Trophoblast cell (in vitro differentiated cells and primary cell): Measurements from ENCODE around the gene FAM3A. TPM values are rescaled to one million over a fixed set of nuclear protein-coding genes. Genes with fewer than 3 reads are reported as not detected.
"Not testable (repeated sequence)": the region's sequence is repeated elsewhere in the genome, so short reads cannot be mapped to it uniquely, and the experiment has no call there.

Experiments used
- DNase-seq, 2 donors: peaks; one replicate each; pipeline ENCODE4 v3.0.0-alpha.2; 2016
- H2AFZ ChIP-seq: 2 replicates; pipeline ENCODE4 v1.6.1; 2013; ENCODE audit warnings: low read length, moderate library complexity, mild to moderate bottlenecking; ENCODE audit not compliant: insufficient read depth, poor library complexity
- H2AK5ac ChIP-seq: 2 replicates; pipeline ENCODE4 v1.6.1; 2013; ENCODE audit warnings: mild to moderate bottlenecking, low read length
- H2BK120ac ChIP-seq: 2 replicates; pipeline ENCODE4 v1.6.1; 2013; ENCODE audit warnings: low read length, mild to moderate bottlenecking, moderate library complexity; ENCODE audit not compliant: insufficient read depth, poor library complexity
- H2BK12ac ChIP-seq: 2 replicates; pipeline ENCODE4 v1.6.1; 2013; ENCODE audit warnings: mild to moderate bottlenecking, low read length, moderate library complexity
- H2BK5ac ChIP-seq: 2 replicates; pipeline ENCODE4 v1.6.1; 2013; ENCODE audit warnings: low read length, low read depth, moderate library complexity, mild to moderate bottlenecking; ENCODE audit not compliant: poor library complexity
- H3K14ac ChIP-seq: 2 replicates; pipeline ENCODE4 v1.6.1; 2013; ENCODE audit warnings: mild to moderate bottlenecking, low read length
- H3K18ac ChIP-seq: 2 replicates; pipeline ENCODE4 v1.6.1; 2013; ENCODE audit warnings: mild to moderate bottlenecking, low read length
- H3K23ac ChIP-seq: 2 replicates; pipeline ENCODE4 v1.6.1; 2013; ENCODE audit warnings: low read length
- H3K27ac ChIP-seq: 2 replicates; pipeline ENCODE4 v1.5.1; 2013; ENCODE audit warnings: low read depth, mild to moderate bottlenecking, inconsistent platforms, low read length, moderate library complexity
- H3K27me3 ChIP-seq: 2 replicates; pipeline ENCODE4 v1.6.1; 2013; ENCODE audit warnings: inconsistent platforms, mild to moderate bottlenecking, low read length, moderate library complexity; ENCODE audit not compliant: insufficient read depth
- H3K36me3 ChIP-seq, 2 experiments: 1 replicate in 1 of 2; 2 replicates in 1 of 2; pipeline ENCODE4 v1.6.1; 2013; ENCODE audit warnings: low read length in 2 of 2, mild to moderate bottlenecking in 2 of 2, moderate library complexity in 1 of 2; ENCODE audit not compliant: insufficient read depth in 2 of 2, control insufficient read depth in 1 of 2
- H3K4ac ChIP-seq: 2 replicates; pipeline ENCODE4 v1.6.1; 2013; ENCODE audit warnings: low read depth, mild to moderate bottlenecking, low read length, moderate library complexity
- H3K4me1 ChIP-seq, 2 experiments: 1 replicate in 1 of 2; 2 replicates in 1 of 2; pipeline ENCODE4 v1.6.1; 2013; ENCODE audit warnings: low read length in 2 of 2, mild to moderate bottlenecking in 2 of 2, moderate library complexity in 1 of 2; ENCODE audit not compliant: insufficient read depth in 2 of 2, control insufficient read depth in 1 of 2
- H3K4me2 ChIP-seq: 2 replicates; pipeline ENCODE4 v1.6.1; 2013; ENCODE audit warnings: inconsistent platforms, mild to moderate bottlenecking, low read length, moderate library complexity
- H3K4me3 ChIP-seq: 2 replicates; pipeline ENCODE4 v1.5.1; 2013; ENCODE audit warnings: mild to moderate bottlenecking, low read depth, low read length, inconsistent platforms
- H3K79me1 ChIP-seq: one replicate; pipeline ENCODE4 v1.6.1; 2013; ENCODE audit warnings: low read length
- H3K79me2 ChIP-seq: 2 replicates; pipeline ENCODE4 v1.6.1; 2013; ENCODE audit warnings: low read length, mild to moderate bottlenecking; ENCODE audit not compliant: control insufficient read depth, insufficient read depth, poor library complexity
- H3K9ac ChIP-seq: 2 replicates; pipeline ENCODE4 v1.6.1; 2013; ENCODE audit warnings: mild to moderate bottlenecking, low read length
- H3K9me3 ChIP-seq: 2 replicates; pipeline ENCODE4 v1.6.1; 2013; ENCODE audit warnings: low read depth, mild to moderate bottlenecking, control low read depth, inconsistent platforms, low read length; ENCODE audit not compliant: insufficient read depth
- H4K12ac ChIP-seq: 2 replicates; pipeline ENCODE4 v1.6.1; 2013; ENCODE audit warnings: low read depth, mild to moderate bottlenecking, low read length, moderate library complexity
- H4K8ac ChIP-seq: 2 replicates; pipeline ENCODE4 v1.6.1; 2013; ENCODE audit warnings: low read depth, mild to moderate bottlenecking, low read length, moderate library complexity
- H4K91ac ChIP-seq: one replicate; pipeline ENCODE4 v1.6.1; 2013; ENCODE audit warnings: low read depth, mild to moderate bottlenecking, low read length, moderate library complexity
- WGBS: extraction: QIAGEN DNeasy Blood & Tissue Kit; methylation state at CpG from one replicate; pipeline ENCODE4 v1.1.7; 2013; ENCODE audit warnings: missing lambda C conversion rate; ENCODE audit not compliant: insufficient read length, insufficient coverage; ENCODE audit errors: extremely low coverage; 5-methylcytosine and 5-hydroxymethylcytosine counted together
- polyA plus RNA-seq: library from polyadenylated mRNA; stranded (reverse); fragments of 200-250 nt; gene quantifications from 2 replicates; pipeline ENCODE4 v1.2.3, GENCODE V29; 2013

FAM3A gene
- polyA plus RNA-seq = 28.5 and 29.0 TPM in 2 replicates

GRCh38 chrX:154515966-154516655 is at the start of gene FAM3A:
FAM3A (minus strand) TSS chrX:154516232; CDS start chrX:154515772, 460 bp downstream.
- H3K27me3 ChIP-seq = no peaks in the 10 kb centered on the region
- DNase-seq = peak; percentile 79 to 89

GRCh38 chrX:154562295-154562694 is 46.3 kb upstream of the FAM3A start:
- not testable (repeated sequence) for H3K4me1 ChIP-seq, DNase-seq, H3K79me1 ChIP-seq, H3K79me2 ChIP-seq, H2BK12ac ChIP-seq, H4K91ac ChIP-seq, H3K9ac ChIP-seq, H3K27me3 ChIP-seq, H3K36me3 ChIP-seq, H2BK120ac ChIP-seq, H2AK5ac ChIP-seq, H3K4me3 ChIP-seq, H2AFZ ChIP-seq, H3K9me3 ChIP-seq, H3K23ac ChIP-seq, H3K14ac ChIP-seq, H3K27ac ChIP-seq, H4K8ac ChIP-seq, H3K4ac ChIP-seq, H3K18ac ChIP-seq, H3K4me2 ChIP-seq, H2BK5ac ChIP-seq, H4K12ac ChIP-seq
- no CpG with 5 or more reads among the region's 10 CpGs for WGBS

More at GRCh38 chrX:154515966-154516655, at the start of gene FAM3A:
- Histone ChIP-seq H3K79me2 (peaks cover 5% of the 10 kb centered on the region), H2BK5ac (peak within 1 kb of the TSS; percentile 90), H4K12ac (peak within 1 kb of the TSS; percentile 67), H4K8ac (peak within 1 kb of the TSS; percentile 95), H3K4me3 (peak within 1 kb of the TSS; percentile 81), H2AK5ac (peak within 1 kb of the TSS; percentile 59), H3K9me3 (no peaks in the 10 kb centered on the region), H3K14ac (peak within 1 kb of the TSS; percentile 93), H3K4me2 (peak within 1 kb of the TSS; percentile 96), H3K79me1 (peaks cover 14% of the 10 kb centered on the region), H2BK120ac (peak within 1 kb of the TSS; percentile 83), H3K18ac (peak within 1 kb of the TSS; percentile 90), H3K36me3 (peaks cover 0 to 2% of the 10 kb centered on the region in 2 experiments), H4K91ac (peak within 1 kb of the TSS; percentile 90), H2BK12ac (peak within 1 kb of the TSS; percentile 79), H3K9ac (peak within 1 kb of the TSS; percentile 94), H3K4ac (peak within 1 kb of the TSS; percentile 87), H3K4me1 (peaks cover 10 to 16% of the 10 kb centered on the region in 2 experiments), H3K27ac (peak within 1 kb of the TSS; percentile 95), H2AFZ (peak within 1 kb of the TSS; percentile 81), H3K23ac (no peak within 1 kb of the TSS)
- WGBS = no CpG with 5 or more reads among the region's 59 CpGs

GRCh38 chrX:154560326-154560725 is 44.3 kb upstream of the FAM3A start:
- not testable (repeated sequence) for DNase-seq, H2BK120ac ChIP-seq, H3K79me1 ChIP-seq, H3K79me2 ChIP-seq, H4K12ac ChIP-seq, H4K91ac ChIP-seq, H3K4me3 ChIP-seq, H3K4ac ChIP-seq, H2BK5ac ChIP-seq, H4K8ac ChIP-seq, H3K4me2 ChIP-seq, H3K27ac ChIP-seq, H3K9ac ChIP-seq, H3K9me3 ChIP-seq, H3K27me3 ChIP-seq, H2AK5ac ChIP-seq, H3K14ac ChIP-seq, H3K23ac ChIP-seq, H2AFZ ChIP-seq, H2BK12ac ChIP-seq, H3K4me1 ChIP-seq, H3K18ac ChIP-seq, H3K36me3 ChIP-seq
- WGBS = no CpG with 5 or more reads among the region's 31 CpGs

GRCh38 chrX:154558896-154559295 is 42.9 kb upstream of the FAM3A start:
- H3K4me1 ChIP-seq, H2AK5ac ChIP-seq, H3K18ac ChIP-seq, H2BK12ac ChIP-seq, H3K23ac ChIP-seq, DNase-seq, H3K9ac ChIP-seq, H3K4me2 ChIP-seq, H4K8ac ChIP-seq, H3K79me1 ChIP-seq, H3K9me3 ChIP-seq, H3K79me2 ChIP-seq, H3K4me3 ChIP-seq, H3K4ac ChIP-seq, H2BK120ac ChIP-seq, H4K12ac ChIP-seq, H2AFZ ChIP-seq, H3K27ac ChIP-seq, H3K14ac ChIP-seq, H4K91ac ChIP-seq, H2BK5ac ChIP-seq, H3K27me3 ChIP-seq: not testable (repeated sequence)
- peaks cover 2 to 12% of the 10 kb centered on the region in 2 experiments for H3K36me3 ChIP-seq
- WGBS = no CpG with 5 or more reads among the region's 21 CpGs
